GM19438 (cell line): ENCODE data around the gene OTUD3.
"Not testable (repeated sequence)": the region's sequence is repeated elsewhere in the genome, so short reads cannot be mapped to it uniquely, and the experiment has no call there.

ENCODE experiments used
- ATAC-seq: cut with Tn5 transposase; IDR thresholded peaks from one replicate; pipeline ENCODE4 v1.9.1; 2021; ENCODE audit warnings: low read depth; ENCODE audit not compliant: unreplicated experiment

The OTUD3 gene, protein sequence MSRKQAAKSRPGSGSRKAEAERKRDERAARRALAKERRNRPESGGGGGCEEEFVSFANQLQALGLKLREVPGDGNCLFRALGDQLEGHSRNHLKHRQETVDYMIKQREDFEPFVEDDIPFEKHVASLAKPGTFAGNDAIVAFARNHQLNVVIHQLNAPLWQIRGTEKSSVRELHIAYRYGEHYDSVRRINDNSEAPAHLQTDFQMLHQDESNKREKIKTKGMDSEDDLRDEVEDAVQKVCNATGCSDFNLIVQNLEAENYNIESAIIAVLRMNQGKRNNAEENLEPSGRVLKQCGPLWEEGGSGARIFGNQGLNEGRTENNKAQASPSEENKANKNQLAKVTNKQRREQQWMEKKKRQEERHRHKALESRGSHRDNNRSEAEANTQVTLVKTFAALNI

DNA sequence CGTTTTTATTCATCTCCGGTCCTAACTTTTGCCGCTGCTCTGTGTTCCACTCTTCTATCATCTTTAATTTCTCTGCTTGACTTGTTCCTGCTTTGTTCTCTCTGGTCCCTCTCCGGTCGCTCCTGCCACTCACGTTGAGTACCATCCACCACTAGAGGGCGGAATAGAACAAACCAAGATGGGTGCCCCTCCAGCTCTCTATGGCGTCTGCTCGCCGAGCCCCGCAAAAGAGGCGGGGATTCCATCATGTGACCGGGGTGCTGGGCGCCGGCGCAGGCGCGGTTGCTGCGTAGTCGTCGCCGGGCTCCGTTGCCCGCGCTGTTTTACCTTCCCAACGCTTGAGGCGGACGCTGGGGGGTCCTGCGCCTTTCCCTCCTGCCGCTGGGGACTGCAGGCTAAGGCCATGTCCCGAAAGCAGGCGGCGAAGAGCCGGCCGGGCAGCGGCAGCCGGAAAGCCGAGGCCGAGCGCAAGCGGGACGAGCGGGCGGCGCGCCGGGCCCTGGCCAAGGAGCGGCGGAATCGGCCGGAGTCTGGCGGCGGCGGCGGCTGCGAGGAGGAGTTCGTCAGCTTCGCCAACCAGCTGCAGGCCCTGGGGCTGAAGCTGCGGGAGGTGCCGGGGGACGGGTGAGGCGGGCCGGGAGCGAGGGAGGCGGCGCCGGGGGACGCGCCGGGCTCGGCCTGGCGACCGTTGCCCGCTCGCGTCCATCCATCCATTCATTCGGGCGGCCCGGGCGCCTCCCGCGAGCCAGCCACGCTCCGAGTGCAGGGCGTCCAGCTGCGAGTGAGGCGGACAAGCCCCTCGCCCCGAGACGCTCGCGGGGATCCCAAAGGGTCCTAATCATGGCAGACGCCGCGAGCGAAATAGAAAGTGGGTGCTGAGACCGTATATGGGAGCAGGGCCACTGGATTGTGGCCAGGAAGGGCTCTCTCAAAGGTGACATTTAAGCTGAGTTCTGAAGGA is at the start of gene OTUD3:
OTUD3 (plus strand) TSS at position 285 of the 961 bp plus-strand sequence; CDS start at position 404, 119 bp downstream.
- peak; percentile 82 for ATAC-seq

DNA sequence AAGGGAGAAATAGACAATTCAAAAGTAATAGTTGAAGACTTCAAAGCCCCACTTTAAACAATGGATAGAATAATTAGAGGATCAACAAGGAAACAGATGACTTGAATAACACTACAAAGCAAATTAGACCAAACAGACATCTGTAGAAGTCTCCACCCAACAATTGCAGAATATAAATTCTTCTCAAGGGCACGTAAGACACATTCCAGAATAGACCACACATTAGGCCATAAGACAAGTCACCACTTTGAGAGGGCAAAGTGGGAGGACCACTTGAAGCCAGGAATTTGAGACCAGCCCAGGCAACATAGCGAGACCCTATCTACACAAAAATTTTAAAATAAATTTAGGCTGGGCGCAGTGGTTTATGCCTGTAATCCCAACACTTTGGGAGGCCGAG is 46.6 kb upstream of the OTUD3 start:
- ATAC-seq = no peak

DNA sequence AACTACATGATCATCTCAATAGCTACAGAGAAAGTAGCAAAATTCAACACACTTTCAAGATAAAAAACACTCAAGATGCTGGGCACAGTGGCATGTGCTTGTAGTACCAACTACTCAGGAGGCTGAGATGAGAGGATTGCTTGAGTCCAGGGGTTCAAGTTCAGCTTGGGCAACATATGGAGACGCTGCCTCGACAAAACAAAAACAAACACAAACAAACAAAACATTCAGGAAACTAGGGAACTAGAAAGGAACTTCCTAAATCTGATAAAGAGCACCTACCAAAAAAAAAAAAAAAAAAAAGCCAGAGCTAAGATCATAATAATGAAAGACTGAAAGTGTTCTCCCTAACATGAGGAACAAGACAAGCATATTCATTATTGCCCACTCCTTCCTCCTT is 44.3 kb upstream of the OTUD3 start:
- ATAC-seq = no peak

DNA sequence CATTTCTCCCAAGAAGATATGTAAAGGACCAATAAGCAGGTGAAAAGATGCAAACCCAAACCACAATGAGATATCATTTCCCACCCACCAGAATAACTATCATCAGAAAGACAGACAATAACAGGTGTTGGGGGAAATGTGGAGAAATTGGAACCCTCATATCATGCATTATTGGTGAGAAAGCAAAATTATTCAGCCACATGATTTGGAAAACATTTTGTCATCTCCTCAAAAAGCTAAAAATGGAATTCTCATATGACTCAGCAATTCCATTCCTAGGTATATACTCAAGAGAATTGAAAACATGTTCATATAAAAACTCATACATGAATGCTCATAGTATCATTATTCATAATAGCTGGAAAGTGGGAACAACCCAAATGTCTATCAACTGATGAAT is 42.0 kb upstream of the OTUD3 start:
- no peak for ATAC-seq

DNA sequence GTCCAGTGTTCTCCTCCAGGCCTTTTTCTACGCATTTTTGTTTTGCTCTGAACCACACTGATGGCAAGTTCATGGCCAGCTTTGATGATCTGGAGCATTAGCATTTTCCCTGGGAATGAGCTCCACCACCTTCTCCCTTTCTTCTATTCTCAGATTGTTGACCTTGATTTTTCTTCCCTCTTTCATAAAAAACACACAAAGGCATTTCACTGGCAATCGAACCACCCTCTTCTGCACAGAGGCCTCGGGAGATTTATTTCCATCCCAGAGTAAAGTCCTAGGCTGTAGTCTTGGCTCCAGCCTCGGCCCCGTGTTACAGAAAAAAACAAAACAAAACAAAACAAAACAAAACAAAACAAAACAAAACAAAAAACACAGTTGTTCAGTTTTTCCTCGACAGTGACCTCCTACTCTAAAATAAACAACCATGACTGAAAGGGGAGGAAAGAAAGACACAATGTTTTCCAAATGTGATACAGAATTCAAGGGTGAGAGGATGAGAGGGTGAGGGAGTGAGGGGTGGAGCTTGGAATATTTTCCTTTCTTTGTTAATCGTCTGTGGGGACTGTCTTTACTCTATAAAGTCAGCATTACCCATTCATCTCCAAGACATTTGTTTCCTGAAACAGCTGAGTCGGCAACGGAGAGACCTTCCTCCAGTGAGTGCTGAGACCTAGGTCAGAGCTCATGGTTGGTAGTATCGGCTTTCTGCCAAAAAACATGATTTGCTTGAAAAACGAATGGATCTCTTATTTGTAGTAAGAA is 37.3 kb upstream of the OTUD3 start:
- ATAC-seq = no peak

DNA sequence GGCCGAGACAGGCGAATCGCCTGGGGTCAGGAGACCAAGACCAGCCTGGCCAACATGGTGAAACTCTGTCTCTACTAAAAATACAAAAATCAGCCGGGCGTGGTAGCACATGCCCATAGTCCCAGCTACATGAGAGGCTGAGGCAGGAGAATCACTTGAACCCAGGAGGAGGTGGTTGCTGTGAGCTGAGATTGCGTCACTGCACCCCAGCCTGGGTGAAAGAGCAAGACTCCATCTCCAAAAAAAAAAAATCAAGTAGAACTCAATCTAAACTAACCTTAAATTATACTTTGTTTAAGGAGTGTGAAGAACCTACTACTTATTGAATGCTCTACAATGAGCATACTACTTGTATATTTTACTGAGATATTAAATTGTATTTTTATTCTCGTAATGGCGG is 36.6 kb upstream of the OTUD3 start:
- no peak for ATAC-seq

DNA sequence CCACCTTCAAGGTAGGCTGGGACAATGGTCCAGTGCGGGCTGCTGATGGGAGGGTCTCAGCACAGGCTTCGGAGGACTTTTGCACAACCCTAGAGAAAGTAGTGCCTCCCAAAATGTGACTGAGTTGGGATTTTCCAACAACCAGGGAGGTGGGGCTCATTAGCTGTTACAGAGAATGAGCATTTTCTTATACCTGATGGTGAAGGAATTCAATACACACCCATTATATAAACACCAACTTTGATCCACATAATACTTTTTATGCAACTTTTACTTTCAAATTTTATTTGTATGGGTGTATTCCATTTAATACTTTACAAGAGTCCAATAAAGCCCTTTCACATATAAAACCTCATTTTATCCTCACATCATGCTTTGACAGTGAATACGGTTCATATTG is 35.9 kb upstream of the OTUD3 start:
- no peak for ATAC-seq

DNA sequence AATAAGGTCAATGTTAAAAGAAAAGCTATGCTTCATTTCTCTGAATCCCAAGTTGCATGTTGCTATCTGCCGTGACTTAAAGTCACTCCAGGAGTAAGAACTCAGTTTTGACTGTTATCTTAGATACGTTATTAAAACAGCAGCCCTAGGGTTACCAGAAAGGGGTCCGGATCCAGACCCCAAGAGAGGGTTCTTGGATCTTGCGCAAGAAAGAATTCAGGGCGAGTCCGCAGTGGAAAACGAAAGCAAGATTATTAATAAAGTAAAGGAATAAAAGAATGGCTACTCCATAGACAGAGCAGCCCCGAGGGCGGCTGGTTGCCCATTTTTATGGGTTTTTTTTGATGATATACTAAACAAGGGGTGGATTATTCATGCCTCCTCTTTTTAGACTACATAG is 34.9 kb upstream of the OTUD3 start:
- ATAC-seq = not testable (repeated sequence)

DNA sequence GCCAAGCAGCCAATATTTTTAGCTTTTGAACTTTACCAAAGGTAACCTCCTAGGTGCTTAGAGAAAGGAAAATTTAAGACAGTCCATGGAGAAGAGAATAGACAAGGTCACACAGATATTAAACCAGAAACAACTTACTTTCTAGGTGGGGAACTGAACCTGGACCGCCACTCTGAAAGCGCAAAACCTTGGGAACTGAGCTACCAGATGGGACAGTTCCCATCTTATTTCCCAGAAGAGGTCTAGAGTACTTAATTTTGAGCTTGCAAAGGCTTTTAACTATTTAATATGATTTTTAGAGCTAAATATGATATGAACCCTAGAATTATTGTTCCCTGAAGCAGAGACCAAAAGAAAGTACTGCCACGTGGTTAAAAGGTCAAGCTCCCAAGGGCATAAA is 32.9 kb upstream of the OTUD3 start:
- not testable (repeated sequence) for ATAC-seq

DNA sequence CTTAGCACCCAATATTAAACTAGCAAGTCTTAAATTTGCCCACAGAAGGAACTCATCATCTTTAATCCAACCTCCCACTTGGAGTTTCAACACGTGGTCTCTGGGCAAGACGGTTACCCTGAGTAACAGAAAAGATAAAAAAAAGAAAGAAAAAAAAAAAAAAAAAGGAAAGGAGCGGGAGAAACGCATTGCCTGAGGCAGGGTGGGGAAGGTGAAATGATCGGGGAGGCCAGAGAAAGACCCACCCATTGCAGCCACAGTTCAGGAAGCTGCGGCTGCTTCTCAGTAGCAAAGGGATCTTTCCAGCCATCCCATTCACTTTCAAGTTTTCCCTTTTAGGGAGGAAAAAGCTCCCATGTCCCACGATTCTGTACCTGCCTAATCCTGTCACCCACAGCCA is 32.0 kb upstream of the OTUD3 start:
- ATAC-seq = no peak

DNA sequence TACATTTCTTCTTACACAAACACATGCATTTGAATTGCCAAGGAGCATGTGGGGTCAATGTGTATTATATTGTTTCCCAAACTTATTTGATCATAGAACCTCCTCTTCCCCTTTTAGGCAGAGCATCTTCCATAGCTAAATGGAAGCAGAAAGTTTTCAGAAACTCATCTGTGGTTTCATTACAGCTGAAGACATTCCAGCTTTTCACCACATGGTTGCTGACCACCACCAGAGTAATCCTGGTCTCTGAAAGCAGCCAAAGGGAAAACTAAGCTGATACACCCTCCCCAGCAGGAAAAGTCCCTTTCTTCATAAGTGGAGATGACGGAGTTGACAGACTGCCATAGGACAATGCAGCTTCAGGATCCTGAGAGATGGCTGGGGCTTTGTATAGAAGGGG is 30.2 kb upstream of the OTUD3 start:
- no peak for ATAC-seq

DNA sequence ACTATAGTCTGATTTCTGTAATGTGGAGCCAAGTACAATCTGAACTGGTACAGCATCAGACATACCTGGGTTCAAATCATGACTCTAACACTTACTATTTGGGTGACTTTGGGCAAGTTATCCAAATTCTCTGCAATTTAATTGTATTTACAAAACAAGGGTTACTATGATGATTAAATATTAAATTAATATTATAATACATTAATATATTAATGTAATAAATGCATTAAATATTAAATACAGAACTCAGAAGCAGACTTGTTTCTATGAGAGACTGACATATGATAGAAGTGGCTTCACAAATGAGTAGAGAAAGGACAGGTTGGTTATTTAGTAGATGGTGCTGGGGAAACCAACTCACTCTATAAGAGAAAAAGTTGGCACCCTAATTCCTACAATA is 27.3 kb upstream of the OTUD3 start:
- ATAC-seq = no peak

DNA sequence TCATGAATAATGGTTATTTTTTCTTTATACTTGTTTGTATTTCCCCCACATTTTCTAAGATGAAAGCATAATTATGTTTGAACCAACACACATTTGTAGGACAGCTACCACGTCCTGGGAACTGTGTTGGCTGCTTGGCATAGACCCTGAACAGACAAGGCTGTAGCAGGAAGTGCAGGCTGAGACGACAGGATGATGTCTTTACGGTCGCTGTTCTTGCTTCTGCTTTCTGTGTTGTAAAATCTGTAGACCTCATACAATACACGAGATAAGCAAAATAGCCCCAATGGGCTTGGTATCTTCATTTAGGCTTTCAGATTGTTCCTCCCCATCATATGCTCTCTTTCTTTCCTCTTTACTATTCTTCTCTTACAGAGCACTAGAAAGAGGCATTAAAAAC is 23.3 kb upstream of the OTUD3 start:
- no peak for ATAC-seq

DNA sequence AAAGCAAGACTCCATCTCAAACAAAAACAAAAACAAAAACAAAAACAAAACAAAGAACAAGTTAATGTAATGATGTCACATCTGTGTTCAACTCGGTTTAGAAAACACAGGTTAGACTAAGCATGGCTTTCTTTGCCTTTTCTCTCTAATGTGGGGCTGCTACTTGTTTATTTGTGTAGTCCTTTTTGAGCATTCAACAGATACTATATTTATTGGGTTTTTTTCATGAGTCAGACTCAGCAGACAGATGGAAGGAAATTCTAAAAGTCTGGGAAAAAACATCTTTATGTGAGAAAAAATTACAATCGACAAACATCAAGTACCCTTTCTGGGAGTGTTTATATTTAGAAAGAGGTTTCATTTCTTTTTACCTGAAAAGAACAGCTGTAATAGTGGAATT is 22.3 kb upstream of the OTUD3 start:
- ATAC-seq = no peak

DNA sequence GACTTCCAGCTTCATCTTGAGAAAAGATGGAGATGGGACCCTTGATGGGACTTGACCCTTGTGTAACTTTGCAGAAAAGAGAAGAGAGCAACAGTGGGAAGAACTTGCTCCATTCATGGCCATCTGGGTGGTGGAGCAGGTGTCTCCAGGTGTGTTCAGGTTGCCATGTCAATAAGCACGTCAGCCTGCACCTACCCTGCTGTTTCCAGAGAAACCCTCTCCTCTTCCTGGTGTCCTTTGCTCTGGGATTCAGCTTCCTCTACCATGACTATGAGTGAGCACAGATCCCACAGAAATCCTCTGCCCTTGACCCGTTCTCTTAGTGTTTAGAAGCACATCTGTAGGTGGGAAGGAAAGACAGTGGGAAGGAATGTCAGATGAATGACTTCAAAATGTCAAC is 21.8 kb upstream of the OTUD3 start:
- ATAC-seq = no peak

DNA sequence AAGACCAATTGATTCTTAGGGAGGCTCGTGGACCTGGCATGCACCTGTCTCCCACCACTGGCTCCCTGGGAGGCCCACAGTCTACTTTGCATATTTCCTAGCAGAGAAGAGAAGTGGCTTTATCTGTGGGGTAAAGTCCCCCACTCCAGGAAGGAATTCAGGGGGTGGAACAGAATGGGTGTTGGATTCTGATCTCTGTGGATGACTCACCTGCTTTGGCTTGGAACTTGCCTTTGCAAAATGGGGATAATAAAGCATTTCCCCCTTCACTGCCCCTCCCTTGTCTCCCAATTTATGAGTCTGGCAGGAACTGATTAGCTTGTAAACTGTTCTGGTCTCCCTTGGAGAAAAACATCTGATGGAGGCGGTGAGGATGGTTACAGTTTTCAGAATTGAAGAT is 21.2 kb upstream of the OTUD3 start:
- ATAC-seq = no peak

DNA sequence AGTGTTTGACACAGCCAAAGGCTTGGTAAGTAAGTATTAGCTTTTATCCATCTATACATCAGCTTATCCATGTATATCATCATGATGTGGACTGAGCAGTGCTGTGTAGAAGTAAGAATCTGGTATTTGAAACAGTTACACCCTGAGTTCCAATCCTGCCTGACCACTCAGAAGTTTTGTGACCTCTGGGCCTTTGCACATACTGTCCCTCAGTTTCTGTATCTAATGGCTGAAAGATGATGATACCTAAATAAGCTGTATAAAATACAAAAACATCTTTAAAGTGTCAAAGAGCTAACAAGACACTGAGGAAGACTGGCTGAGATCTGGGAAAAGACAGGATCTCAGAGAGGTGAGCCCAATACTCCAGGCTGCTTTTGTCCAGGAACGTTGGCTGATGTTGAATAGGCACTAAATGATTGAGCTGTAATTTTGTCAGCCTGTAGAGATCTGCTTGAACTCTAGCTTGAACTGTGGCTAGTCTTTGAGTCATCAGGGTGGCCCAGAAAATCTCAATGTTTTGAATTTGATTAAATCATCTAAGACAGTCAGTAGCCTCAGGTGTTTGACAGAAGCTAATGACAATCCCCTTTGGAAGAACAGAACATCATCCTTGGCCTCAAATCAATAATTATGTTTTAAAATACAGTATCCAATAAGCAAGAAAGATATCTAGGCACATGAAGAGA is 20.2 kb upstream of the OTUD3 start:
- no peak for ATAC-seq

DNA sequence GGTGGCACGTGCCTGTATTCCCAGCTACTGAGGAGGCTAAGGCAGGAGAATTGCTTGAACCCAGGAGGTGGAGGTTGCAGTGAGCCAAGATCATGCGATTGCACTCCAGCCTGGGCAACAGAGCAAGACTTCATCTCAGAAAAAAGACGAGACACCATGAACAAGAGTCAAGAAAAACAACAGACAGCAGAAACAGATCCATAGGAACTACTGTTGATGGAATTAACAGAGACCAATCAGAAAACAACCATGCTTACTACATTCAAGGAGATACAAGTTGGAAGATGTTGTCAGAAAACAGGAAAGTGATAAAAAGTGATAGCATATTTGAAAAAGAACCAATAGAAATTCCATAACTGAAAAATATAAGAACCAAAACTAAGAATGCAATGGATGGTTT is 19.3 kb upstream of the OTUD3 start:
- ATAC-seq = no peak

DNA sequence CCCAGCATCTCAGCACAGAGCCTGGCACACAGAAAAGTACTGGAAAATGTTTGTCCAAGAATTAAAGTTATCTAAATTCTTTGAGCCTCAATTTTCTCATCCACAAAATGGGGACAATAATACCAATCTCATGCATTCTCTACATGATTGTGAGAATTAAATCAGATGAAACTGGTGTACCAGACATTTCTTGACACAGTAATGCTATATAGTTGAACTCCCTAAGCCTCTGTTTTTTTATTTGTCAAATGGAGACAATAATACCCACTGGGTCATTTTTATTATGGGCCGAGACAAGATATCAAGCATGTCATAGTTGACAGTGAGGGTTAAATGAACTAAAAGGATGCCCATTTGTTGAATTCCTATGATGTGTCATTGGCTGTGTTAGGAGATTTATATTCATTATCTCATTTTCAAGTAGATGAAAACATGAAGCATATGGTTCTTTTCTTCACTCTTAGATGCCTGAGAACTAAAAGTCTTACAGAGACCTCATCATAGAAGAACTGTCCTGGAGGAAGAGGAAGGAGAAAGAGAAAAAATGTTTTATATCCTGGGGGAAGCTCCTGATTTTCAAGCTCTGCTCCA is 17.5 kb upstream of the OTUD3 start:
- no peak for ATAC-seq

DNA sequence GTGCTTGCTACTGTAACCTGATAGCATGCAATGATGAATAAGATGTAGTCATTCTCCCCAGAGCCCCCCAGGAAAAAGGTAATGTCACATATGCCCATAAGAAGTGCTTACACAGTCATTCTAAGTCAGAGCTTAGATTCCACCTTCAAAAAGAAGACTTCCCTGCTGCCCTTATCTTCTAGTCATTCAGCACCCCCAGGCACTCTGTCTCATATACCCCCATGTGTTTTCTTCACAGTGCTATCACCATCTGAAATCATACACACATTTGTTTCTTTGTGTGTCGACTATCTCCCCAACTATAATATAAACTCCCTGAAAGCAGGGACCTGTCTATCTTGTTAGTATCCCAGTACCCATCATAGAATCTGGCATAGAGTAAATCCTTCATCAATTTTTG is 16.2 kb upstream of the OTUD3 start:
- no peak for ATAC-seq
